Right renal cortex interstitium (tissue), 3 donors: Measurements from ENCODE around the gene ST6GALNAC5. TPM values are rescaled to one million over a fixed set of nuclear protein-coding genes. Genes with fewer than 3 reads are reported as not detected.

Experiments
- DNase-seq, 3 donors: peaks; one replicate each; pipeline ENCODE4 v3.0.0-alpha.2; 2013; ENCODE audit warnings: low read depth in 3 of 3, low spot score in 2 of 3
- polyA plus RNA-seq, 3 donors: library from polyadenylated mRNA; unstranded; fragments of 120-200 nt; gene quantifications; one replicate each; pipeline ENCODE4 v1.2.1, GENCODE V29; 2013; ENCODE audit not compliant: insufficient read length in 3 of 3

Gene ST6GALNAC5
- polyA plus RNA-seq, 3 donors: 3.9 to 4.3 (median 4.0) TPM

DNA sequence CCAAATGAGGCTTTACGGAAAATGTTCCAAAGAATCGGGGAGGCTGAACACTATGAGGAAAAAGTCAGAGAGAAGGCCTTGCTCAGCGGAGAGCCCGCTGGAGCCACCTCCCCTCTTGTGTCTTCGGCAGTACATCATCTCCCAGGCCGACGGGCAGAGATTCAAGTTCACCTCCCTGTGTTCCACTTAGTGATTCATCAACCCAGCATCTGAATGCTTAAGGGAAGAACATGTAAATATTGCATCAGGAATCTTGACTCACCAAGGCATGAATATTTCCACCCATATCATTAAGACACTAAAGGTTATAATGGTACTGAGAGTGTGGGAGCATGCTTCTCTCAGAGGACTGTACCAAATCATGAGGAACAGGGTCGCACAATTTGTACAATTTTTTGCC lies 172.5 kb downstream of the ST6GALNAC5 start:
- no peak for DNase-seq

DNA sequence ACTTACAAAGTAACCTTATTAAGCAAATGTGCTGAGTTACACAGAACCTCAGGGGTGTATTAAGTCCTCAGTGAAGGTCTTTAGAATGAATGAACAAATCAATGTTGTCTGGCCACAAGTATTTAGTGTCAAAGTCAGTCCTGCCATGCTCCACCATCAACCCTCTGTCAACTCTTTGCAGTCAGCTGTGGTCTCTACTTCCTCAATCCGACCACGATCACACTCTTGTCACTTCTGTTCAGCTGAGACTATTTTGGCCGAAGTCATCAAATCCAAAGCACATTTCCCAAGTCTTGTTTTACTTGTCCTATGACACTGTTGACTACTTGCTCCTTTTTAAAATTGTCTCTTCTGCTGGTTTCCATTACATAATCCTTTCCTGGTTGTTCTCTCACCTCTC lies 173.5 kb downstream of the ST6GALNAC5 start:
- DNase-seq: no peak

- DNase-seq: no peak
Observed at GRCh38 chr1:77044133-77044849, 177.0 kb downstream of the ST6GALNAC5 start.

DNA sequence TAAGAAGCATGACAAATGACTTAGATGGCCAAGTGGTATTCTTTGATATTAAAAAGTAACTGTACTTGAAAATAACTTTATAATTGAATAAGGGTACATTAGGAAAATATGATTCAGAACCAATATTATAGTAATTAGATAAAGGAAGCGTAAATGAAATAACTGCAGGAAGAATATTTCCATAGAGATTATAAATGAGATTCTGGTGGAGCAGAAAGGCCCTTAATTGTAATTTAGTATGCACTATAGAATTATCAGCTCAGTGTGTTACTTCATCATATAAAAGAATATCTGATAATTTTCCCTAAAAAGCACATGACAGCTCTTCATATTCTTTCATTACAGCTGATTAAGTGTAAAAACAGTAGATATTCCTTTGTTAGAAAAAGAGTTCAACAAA lies 180.3 kb downstream of the ST6GALNAC5 start:
- DNase-seq: no peak

- DNase-seq: no peak
Observed at GRCh38 chr1:77047978-77048614, 180.8 kb downstream of the ST6GALNAC5 start.

DNA sequence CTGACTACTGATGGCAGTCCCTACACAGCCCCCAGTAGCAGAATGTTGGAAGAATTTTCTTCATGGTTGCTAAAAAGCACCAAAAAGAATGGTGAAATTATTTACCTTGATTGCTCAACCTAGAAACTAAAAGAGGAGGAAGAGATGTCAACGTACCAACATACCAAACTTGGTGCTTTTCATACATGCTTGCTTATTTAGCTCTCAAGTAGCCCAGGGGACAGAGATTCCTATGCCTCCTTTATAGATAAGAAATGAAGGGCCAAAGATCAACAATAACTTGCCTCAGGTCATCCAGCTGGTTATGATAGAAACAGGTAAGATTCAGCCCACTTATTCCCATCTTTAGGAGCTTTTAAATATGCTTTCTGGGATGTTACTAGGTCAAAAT lies 181.3 kb downstream of the ST6GALNAC5 start:
- DNase-seq: no peak

DNA sequence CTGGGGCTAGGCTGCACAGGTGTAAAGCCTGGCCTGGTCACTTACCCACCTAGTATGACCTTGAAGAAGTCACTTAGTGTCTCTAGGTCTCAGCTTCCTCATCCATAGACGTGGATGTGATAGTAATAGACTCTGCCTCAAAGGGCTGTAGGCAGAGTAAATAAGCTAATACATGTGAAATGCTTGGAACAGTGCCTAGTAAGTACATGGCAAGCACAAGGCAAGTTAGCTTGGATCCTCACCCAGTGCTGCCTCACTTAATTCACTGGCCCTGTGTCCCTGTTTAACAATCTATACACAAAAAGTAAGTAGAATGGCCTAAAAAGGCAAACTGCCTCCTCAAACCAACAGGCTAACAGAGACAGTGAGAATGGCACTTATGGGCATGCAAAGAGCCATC lies 184.1 kb downstream of the ST6GALNAC5 start:
- no peak for DNase-seq

- DNase-seq: no peak
Observed at GRCh38 chr1:77056525-77056924, 189.2 kb downstream of the ST6GALNAC5 start.

- DNase-seq: no peak
Observed at GRCh38 chr1:77057994-77058585, 190.8 kb downstream of the ST6GALNAC5 start.

GRCh38 chr1:77060000-77060399 lies 192.7 kb downstream of the ST6GALNAC5 start:
- DNase-seq: no peak

- DNase-seq: no peak
Observed at GRCh38 chr1:77061162-77061561, 193.9 kb downstream of the ST6GALNAC5 start.

GRCh38 chr1:77063118-77063517 lies 195.8 kb downstream of the ST6GALNAC5 start:
- no peak for DNase-seq

GRCh38 chr1:77064246-77064645 lies 197.0 kb downstream of the ST6GALNAC5 start:
- no peak for DNase-seq

GRCh38 chr1:77065693-77066342 lies 198.5 kb downstream of the ST6GALNAC5 start:
- no peak for DNase-seq

DNA sequence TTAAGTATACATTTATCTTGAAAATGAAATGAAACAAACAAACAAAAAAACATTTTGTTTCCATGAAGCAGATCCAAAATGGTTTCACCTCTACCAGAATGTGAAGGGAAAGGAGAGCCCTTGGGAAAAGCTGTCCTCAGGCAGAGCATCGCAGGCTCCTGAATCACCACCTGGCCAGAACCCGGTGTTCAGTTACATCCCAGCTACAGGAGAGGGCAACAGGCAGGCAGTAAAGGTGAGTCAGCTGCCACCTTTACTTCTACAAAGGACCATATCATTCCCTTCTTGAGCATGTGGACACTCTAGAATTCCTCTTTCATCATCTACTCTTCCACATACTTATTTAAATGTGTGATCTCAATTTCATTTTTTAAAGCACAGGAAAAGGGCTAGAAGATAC lies 200.7 kb downstream of the ST6GALNAC5 start:
- no peak for DNase-seq

GRCh38 chr1:77076759-77077158 lies 209.5 kb downstream of the ST6GALNAC5 start:
- no peak for DNase-seq

DNA sequence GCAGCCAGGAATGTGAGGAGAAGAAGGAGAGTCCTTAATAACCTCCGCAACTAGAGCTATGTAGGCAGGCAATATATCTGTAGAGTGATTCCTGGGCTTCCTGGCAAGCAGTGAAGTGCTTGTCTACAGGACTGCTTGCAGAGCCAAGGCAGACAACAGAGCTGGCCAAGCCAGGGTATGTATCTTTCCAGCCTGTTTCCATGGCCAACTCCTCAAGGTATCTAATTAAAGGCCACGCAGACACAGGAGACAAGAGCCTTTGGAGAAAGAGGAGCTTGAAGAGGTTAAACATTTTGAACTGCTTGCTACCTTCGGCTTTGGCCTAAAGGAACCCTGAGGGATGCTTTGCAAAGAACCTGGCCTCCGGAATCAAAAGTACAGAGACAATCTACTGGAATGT lies 214.6 kb downstream of the ST6GALNAC5 start:
- no peak for DNase-seq

GRCh38 chr1:77084457-77084856 lies 217.2 kb downstream of the ST6GALNAC5 start:
- no peak for DNase-seq

- DNase-seq: no peak
Observed at GRCh38 chr1:77085109-77085508, 217.8 kb downstream of the ST6GALNAC5 start.

DNA sequence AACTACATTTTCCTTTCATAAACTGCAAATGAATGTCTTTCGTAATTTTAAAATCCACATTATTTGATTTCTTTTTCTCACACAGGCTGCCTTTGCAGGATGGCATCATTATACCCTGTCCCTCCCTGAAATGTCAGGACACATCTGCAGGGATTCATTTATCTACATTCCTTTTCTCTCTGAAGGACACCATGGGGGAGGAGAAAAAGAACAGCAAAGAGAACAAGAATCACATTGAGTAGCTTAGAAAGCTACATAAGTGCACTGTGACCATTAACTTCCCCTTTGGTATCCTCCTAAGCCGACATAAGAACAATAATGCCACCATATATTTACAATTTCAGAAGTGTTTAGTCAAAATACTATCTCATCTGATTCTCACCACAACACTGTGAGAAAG lies 222.5 kb downstream of the ST6GALNAC5 start:
- no peak for DNase-seq

GRCh38 chr1:77095236-77095635 lies 228.0 kb downstream of the ST6GALNAC5 start:
- peak in 1 of 3 donors; percentile 7 for DNase-seq
